Astrocyte (in vitro differentiated cells and primary cell): ENCODE measurements around the gene CXorf66. TPM values are rescaled to one million over a fixed set of nuclear protein-coding genes. Genes with fewer than 3 reads are reported as not detected.
A peak's percentile ranks its signal among the peaks of the same experiment; 100 is the strongest.
"Not testable (repeated sequence)": the region's sequence is repeated elsewhere in the genome, so short reads cannot be mapped to it uniquely, and the experiment has no call there.

Source experiments
- DNase-seq: peaks from one replicate; pipeline ENCODE4 v3.0.0-alpha.2; 2010; ENCODE audit warnings: low read depth
- FAIRE-seq: peaks from 2 replicates; lab custom pipeline; 2011; peaks lifted over from hg19 to GRCh38; lab: Jason Lieb, UNC
- H2AFZ ChIP-seq: 2 replicates; pipeline ENCODE4 v1.6.0; 2012; ENCODE audit warnings: low read depth, low read length, inconsistent platforms
- H3K27ac ChIP-seq: 2 replicates; pipeline ENCODE4 v1.5.1; 2011; ENCODE audit warnings: low read depth, low read length, inconsistent platforms
- H3K27me3 ChIP-seq: 2 replicates; pipeline ENCODE4 v1.6.0; 2011; ENCODE audit warnings: low read length, inconsistent platforms; ENCODE audit not compliant: insufficient read depth
- H3K36me3 ChIP-seq: 2 replicates; pipeline ENCODE4 v1.5.1; 2011; ENCODE audit warnings: low read length, inconsistent platforms; ENCODE audit not compliant: insufficient read depth
- H3K4me1 ChIP-seq: 2 replicates; pipeline ENCODE4 v1.5.1; 2011; ENCODE audit warnings: low read length, inconsistent platforms; ENCODE audit not compliant: insufficient read depth
- H3K4me2 ChIP-seq: 2 replicates; pipeline ENCODE4 v1.6.0; 2012; ENCODE audit warnings: low read length, inconsistent platforms
- H3K4me3 ChIP-seq: 2 replicates; pipeline ENCODE4 v1.5.1; 2011; ENCODE audit warnings: low read depth, mild to moderate bottlenecking, low read length, inconsistent platforms; ENCODE audit not compliant: insufficient read depth
- H3K79me2 ChIP-seq: 2 replicates; pipeline ENCODE4 v1.6.0; 2012; ENCODE audit warnings: mild to moderate bottlenecking, low read length, inconsistent platforms; ENCODE audit not compliant: insufficient read depth
- H3K9ac ChIP-seq: 2 replicates; pipeline ENCODE4 v1.6.0; 2012; ENCODE audit warnings: mild to moderate bottlenecking, low read length, inconsistent platforms
- H3K9me3 ChIP-seq: 2 replicates; pipeline ENCODE4 v1.5.1; 2012; ENCODE audit warnings: low read depth, mild to moderate bottlenecking, low read length, inconsistent platforms; ENCODE audit not compliant: insufficient read depth
- H4K20me1 ChIP-seq: 2 replicates; pipeline ENCODE4 v1.6.0; 2012; ENCODE audit warnings: low read length, inconsistent platforms; ENCODE audit not compliant: insufficient read depth
- H3K27ac Mint-ChIP-seq: one replicate; pipeline ENCODE4 v1.8.0; 2021; ENCODE audit warnings: mild to moderate bottlenecking, mixed read lengths; ENCODE audit not compliant: unreplicated experiment
- H3K27me3 Mint-ChIP-seq: one replicate; pipeline ENCODE4 v1.8.0; 2021; ENCODE audit warnings: low read depth, mixed read lengths; ENCODE audit not compliant: unreplicated experiment
- H3K36me3 Mint-ChIP-seq: one replicate; pipeline ENCODE4 v1.8.0; 2021; ENCODE audit warnings: low read depth, mixed read lengths; ENCODE audit not compliant: unreplicated experiment
- H3K4me1 Mint-ChIP-seq: one replicate; pipeline ENCODE4 v1.8.0; 2021; ENCODE audit warnings: low read depth, mixed read lengths; ENCODE audit not compliant: unreplicated experiment
- H3K4me3 Mint-ChIP-seq: one replicate; pipeline ENCODE4 v1.8.0; 2021; ENCODE audit warnings: mild to moderate bottlenecking, moderate library complexity, mixed read lengths; ENCODE audit not compliant: unreplicated experiment
- H3K9me3 Mint-ChIP-seq: one replicate; pipeline ENCODE4 v1.8.0; 2021; ENCODE audit warnings: mild to moderate bottlenecking, mixed read lengths; ENCODE audit not compliant: unreplicated experiment
- CTCF ChIP-seq: IDR thresholded peaks from 2 replicates; pipeline ENCODE4 v1.5.1; 2011; ENCODE audit warnings: low read depth, mild to moderate bottlenecking, inconsistent platforms, low read length, moderate library complexity; ENCODE audit not compliant: insufficient read depth
- EZH2 ChIP-seq: IDR thresholded peaks from 2 replicates; pipeline ENCODE4 v1.6.1; 2012; ENCODE audit warnings: mild to moderate bottlenecking, low read length, inconsistent platforms; ENCODE audit not compliant: insufficient read depth
- total RNA-seq: library from RNA; stranded (reverse); gene quantifications from 2 replicates; pipeline ENCODE4 v1.2.1, GENCODE V29; 2021

Gene CXorf66
- total RNA-seq, 1 donor from 2014 or later: not detected

- not testable (repeated sequence) for H3K9me3 Mint-ChIP-seq, H3K36me3 Mint-ChIP-seq, H2AFZ ChIP-seq, DNase-seq, H3K27ac Mint-ChIP-seq, H3K4me2 ChIP-seq, H3K4me3 Mint-ChIP-seq, H3K36me3 ChIP-seq, H3K79me2 ChIP-seq, H3K4me3 ChIP-seq, H3K27ac ChIP-seq, H3K4me1 ChIP-seq, H3K27me3 Mint-ChIP-seq, H3K9me3 ChIP-seq, H3K27me3 ChIP-seq, H3K9ac ChIP-seq, H4K20me1 ChIP-seq, H3K4me1 Mint-ChIP-seq, FAIRE-seq
Observed at GRCh38 chrX:139961091-139961490, 4.2 kb downstream of the CXorf66 start.

- H3K4me3 Mint-ChIP-seq: no peak overlapping the region
- Histone ChIP-seq H4K20me1 (no peaks in the 10 kb centered on the region), H2AFZ (no peak overlapping the region), H3K27me3 (no peaks in the 10 kb centered on the region), H3K79me2 (no peaks in the 10 kb centered on the region), H3K36me3 (no peaks in the 10 kb centered on the region), H3K4me1 (no peaks in the 10 kb centered on the region), H3K4me2 (no peak overlapping the region), H3K9ac (no peak overlapping the region), H3K4me3 (no peak overlapping the region), H3K9me3 (no peaks in the 10 kb centered on the region), H3K27ac (no peak overlapping the region)
- peaks cover 3% of the 10 kb centered on the region for H3K27me3 Mint-ChIP-seq
- FAIRE-seq: peak; percentile 68
- no peak overlapping the region for H3K27ac Mint-ChIP-seq
- H3K9me3 Mint-ChIP-seq: no peaks in the 10 kb centered on the region
- DNase-seq: no peak
- H3K36me3 Mint-ChIP-seq: no peaks in the 10 kb centered on the region
- TF ChIP-seq EZH2 (no peak), CTCF (no peak)
- H3K4me1 Mint-ChIP-seq: no peaks in the 10 kb centered on the region
Observed at GRCh38 chrX:139949703-139950102, 15.6 kb downstream of the CXorf66 start.

- Histone ChIP-seq H3K27me3 (no peaks in the 10 kb centered on the region), H3K79me2 (no peaks in the 10 kb centered on the region), H3K36me3 (no peaks in the 10 kb centered on the region), H4K20me1 (no peaks in the 10 kb centered on the region), H3K9ac (no peak overlapping the region), H3K4me2 (no peak overlapping the region), H3K4me3 (no peak overlapping the region), H2AFZ (no peak overlapping the region), H3K4me1 (no peaks in the 10 kb centered on the region), H3K9me3 (no peaks in the 10 kb centered on the region), H3K27ac (no peak overlapping the region)
- H3K9me3 Mint-ChIP-seq: no peaks in the 10 kb centered on the region
- no peaks in the 10 kb centered on the region for H3K4me1 Mint-ChIP-seq
- no peak overlapping the region for H3K27ac Mint-ChIP-seq
- TF ChIP-seq EZH2: no peak
- H3K36me3 Mint-ChIP-seq: no peaks in the 10 kb centered on the region
- DNase-seq (no peak), FAIRE-seq (no peak)
- no peaks in the 10 kb centered on the region for H3K27me3 Mint-ChIP-seq
- no peak overlapping the region for H3K4me3 Mint-ChIP-seq
Observed at GRCh38 chrX:139945075-139945474, 20.2 kb downstream of the CXorf66 start.
